ENCODE measurements around the gene BRD2.

DNA sequence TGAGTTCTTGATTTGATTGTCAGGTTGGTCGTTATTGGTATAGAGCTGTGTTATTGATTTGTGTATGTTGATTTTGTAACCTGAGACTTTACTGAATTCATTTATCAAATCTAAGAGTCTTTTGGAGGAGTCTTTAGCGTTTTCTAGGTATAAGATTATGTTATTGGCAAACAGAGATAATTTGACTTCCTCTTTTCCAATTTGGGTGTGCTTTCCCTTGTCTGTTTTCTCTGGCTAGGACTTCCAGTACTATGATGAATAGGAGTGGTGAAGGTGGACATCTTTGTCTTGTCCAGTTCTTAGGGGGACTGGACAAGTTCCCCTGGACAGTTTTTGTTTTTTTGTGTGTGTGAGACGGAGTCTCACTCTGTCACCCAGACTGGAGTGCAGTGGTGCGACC is 23.6 kb downstream of the BRD2 start:
- TF ChIP-seq, protein P1, sequence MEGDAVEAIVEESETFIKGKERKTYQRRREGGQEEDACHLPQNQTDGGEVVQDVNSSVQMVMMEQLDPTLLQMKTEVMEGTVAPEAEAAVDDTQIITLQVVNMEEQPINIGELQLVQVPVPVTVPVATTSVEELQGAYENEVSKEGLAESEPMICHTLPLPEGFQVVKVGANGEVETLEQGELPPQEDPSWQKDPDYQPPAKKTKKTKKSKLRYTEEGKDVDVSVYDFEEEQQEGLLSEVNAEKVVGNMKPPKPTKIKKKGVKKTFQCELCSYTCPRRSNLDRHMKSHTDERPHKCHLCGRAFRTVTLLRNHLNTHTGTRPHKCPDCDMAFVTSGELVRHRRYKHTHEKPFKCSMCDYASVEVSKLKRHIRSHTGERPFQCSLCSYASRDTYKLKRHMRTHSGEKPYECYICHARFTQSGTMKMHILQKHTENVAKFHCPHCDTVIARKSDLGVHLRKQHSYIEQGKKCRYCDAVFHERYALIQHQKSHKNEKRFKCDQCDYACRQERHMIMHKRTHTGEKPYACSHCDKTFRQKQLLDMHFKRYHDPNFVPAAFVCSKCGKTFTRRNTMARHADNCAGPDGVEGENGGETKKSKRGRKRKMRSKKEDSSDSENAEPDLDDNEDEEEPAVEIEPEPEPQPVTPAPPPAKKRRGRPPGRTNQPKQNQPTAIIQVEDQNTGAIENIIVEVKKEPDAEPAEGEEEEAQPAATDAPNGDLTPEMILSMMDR (IDR thresholded peaks at IDR 0.05; ENCODE audit: insufficient read depth, low read depth, low read length): no peak
- no peak for TF ChIP-seq EZH2 (IDR thresholded peaks at IDR 0.05; ENCODE audit: insufficient read depth, low read length)

All from astrocyte (in vitro differentiated cells and primary cell).